GM19099 (cell line): ENCODE data around the gene CAMTA1.

Source experiments
- POLR2A ChIP-seq: IDR thresholded peaks from 3 replicates; pipeline ENCODE4 v1.6.1; 2011; ENCODE audit warnings: low read depth; ENCODE audit not compliant: insufficient read length; ENCODE audit errors: extremely low read depth

Gene CAMTA1

GRCh38 chr1:7491109-7491817, 706.0 kb downstream of the CAMTA1 start:
- TF ChIP-seq POLR2A = no peak

- TF ChIP-seq POLR2A = no peak
Measured at GRCh38 chr1:7491818-7492173, 706.5 kb downstream of the CAMTA1 start.

GRCh38 chr1:7493711-7494454, 708.6 kb downstream of the CAMTA1 start:
- TF ChIP-seq POLR2A = no peak

- TF ChIP-seq POLR2A = no peak
Measured at GRCh38 chr1:7495962-7496361, 710.7 kb downstream of the CAMTA1 start.

GRCh38 chr1:7497107-7497637, 711.9 kb downstream of the CAMTA1 start:
- no peak for TF ChIP-seq POLR2A

GRCh38 chr1:7500381-7501083, 715.3 kb downstream of the CAMTA1 start:
- no peak for TF ChIP-seq POLR2A

GRCh38 chr1:7501084-7501491, 715.8 kb downstream of the CAMTA1 start:
- TF ChIP-seq POLR2A = no peak

GRCh38 chr1:7501723-7502603, 716.7 kb downstream of the CAMTA1 start:
- TF ChIP-seq POLR2A = no peak

- TF ChIP-seq POLR2A = no peak
Measured at GRCh38 chr1:7503691-7504437, 718.6 kb downstream of the CAMTA1 start.

- no peak for TF ChIP-seq POLR2A
Measured at GRCh38 chr1:7504438-7504720, 719.1 kb downstream of the CAMTA1 start.

GRCh38 chr1:7505094-7505770, 720.0 kb downstream of the CAMTA1 start:
- no peak for TF ChIP-seq POLR2A

GRCh38 chr1:7505771-7506453, 720.7 kb downstream of the CAMTA1 start:
- no peak for TF ChIP-seq POLR2A

GRCh38 chr1:7506454-7507284, 721.4 kb downstream of the CAMTA1 start:
- no peak for TF ChIP-seq POLR2A
